ENCODE measurements around the gene TRPM4. TPM values are rescaled to one million over a fixed set of nuclear protein-coding genes. Genes with fewer than 3 reads are reported as not detected.

Gene TRPM4
- 4.2 TPM for polyA plus RNA-seq (2013, experiment 1 of 2)
- 4.4 TPM for polyA plus RNA-seq (2013, experiment 2 of 2)

DNA sequence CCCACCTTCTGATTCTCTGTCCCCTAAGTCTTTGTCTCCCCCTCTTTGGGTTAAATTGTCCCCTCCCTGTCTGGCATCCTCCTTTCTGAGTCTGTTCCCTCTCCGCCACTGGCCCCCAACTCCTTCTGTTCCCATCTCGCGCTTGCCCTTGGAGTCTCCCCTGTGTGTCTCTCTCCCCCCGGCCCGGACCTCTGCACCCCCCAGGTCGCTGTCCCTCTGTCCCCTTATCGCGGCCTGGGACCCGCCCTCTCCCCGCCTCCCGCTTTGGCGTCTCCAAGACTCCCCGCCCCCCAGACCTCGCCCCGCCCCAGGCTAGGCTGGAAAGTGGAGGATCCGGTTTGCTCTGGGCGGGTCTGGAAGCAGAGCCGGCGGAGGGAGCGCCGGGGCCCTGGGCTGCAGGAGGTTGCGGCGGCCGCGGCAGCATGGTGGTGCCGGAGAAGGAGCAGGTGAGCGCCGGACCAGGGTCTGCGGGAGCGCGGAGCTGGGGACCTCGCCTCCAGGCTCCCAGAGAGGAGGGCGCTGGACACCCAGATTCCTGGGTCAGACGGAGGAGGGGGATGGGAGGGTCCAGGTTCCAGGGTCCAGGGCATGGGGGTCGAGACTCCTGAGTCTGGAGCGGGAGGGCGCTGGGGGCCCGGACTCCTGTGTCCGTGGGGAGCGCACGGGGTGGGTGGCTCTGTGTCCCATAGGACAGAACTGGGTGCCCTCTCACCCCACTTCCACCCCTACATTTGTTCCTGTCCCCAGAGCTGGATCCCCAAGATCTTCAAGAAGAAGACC is at the start of gene TRPM4:
TSS of gene TRPM4 (plus strand) at position 348 of the 780 bp plus-strand sequence. CDS start at position 423, 75 bp downstream.
- peak within 1 kb of the TSS; percentile 99 for H3K23ac ChIP-seq (ENCODE audit: low read depth, low read length, poor library complexity)
- H3K27ac ChIP-seq (replicated peaks; ENCODE audit: low read length) = no peak within 1 kb of the TSS
- WGBS, 2 donors (ENCODE audit: extremely low coverage in 2 of 2, insufficient read length in 2 of 2, insufficient replicate concordance in 1 of 2) = no CpG with 5 or more reads among the region's 41 CpGs
- peaks cover 0 to 15% (median 0%) of the 10 kb centered on the region in 3 experiments for H3K27me3 ChIP-seq (ENCODE audit: control insufficient read depth in 3 of 3, insufficient read depth in 3 of 3, low read depth in 1 of 3, low read length in 3 of 3)
- H3K18ac ChIP-seq (ENCODE audit: low read length) = peak within 1 kb of the TSS; percentile 97
- peak within 1 kb of the TSS; percentile 92 to 98 for H3K4me3 ChIP-seq (ENCODE audit: low read length in 2 of 2)
- H2BK15ac ChIP-seq (ENCODE audit: low read length) = peak within 1 kb of the TSS; percentile 84
- peaks cover 0 to 2% of the 10 kb centered on the region in 2 donors for H3K9me3 ChIP-seq (replicated peaks in 1 of 2; ENCODE audit: control insufficient read depth in 2 of 2, insufficient read depth in 1 of 2, low read depth in 1 of 2, low read length in 2 of 2)
- peak within 1 kb of the TSS; percentile 60 for H2AK5ac ChIP-seq (ENCODE audit: low read depth, low read length)
- H3K4ac ChIP-seq (ENCODE audit: low read length) = peak within 1 kb of the TSS; percentile 94
- H2BK12ac ChIP-seq (ENCODE audit: low read length) = no peak within 1 kb of the TSS
- peak within 1 kb of the TSS; percentile 78 for H3K4me2 ChIP-seq (ENCODE audit: insufficient read depth, low read length, poor library complexity, severe bottlenecking)
- H3K14ac ChIP-seq (ENCODE audit: low read length) = peak within 1 kb of the TSS; percentile 79
- H2AFZ ChIP-seq (ENCODE audit: low read length) = peak within 1 kb of the TSS; percentile 91
- no peak within 1 kb of the TSS for H4K91ac ChIP-seq (ENCODE audit: low read depth, low read length, poor library complexity)
- peak within 1 kb of the TSS; percentile 53 for H2BK5ac ChIP-seq (ENCODE audit: low read length)
- peaks cover 0 to 20% of the 10 kb centered on the region in 2 donors for H3K36me3 ChIP-seq (replicated peaks in 1 of 2; ENCODE audit: control insufficient read depth in 2 of 2, insufficient read depth in 2 of 2, low read length in 2 of 2)
- H3K9ac ChIP-seq (ENCODE audit: low read depth, low read length, poor library complexity) = peak within 1 kb of the TSS; percentile 94
- H3K4me1 ChIP-seq (ENCODE audit: control insufficient read depth in 2 of 2, insufficient read depth in 1 of 2, low read depth in 1 of 2, low read length in 2 of 2) = peaks cover 16 to 20% of the 10 kb centered on the region in 2 donors
- DNase-seq (ENCODE audit: low spot score) = peak; percentile 83
- peaks cover 2% of the 10 kb centered on the region for H3K79me1 ChIP-seq (ENCODE audit: low read depth, low read length)
- H4K8ac ChIP-seq (ENCODE audit: low read depth, low read length) = peak within 1 kb of the TSS; percentile 1
- peak within 1 kb of the TSS; percentile 72 for H2BK120ac ChIP-seq (ENCODE audit: low read depth, low read length)

DNA sequence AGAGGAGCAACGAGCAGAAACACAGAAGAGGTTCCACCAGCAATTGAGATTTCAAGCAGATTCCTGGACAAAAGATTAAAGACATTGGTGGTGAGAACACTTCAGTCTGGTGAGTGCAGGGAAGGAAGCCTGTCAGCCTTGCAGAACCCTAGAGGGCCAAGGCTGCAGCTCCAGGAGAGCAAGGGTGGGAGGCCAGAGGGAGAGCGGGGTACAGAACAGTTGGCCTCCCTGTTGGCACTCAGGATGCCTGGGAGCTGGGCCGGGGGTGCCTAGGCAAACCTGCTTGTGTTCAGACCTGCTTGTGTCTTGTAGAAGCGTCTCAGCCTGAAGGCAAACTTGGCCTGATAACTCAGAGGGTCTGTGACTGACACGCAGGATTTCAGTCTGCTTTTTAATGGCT is 48.5 kb upstream of the TRPM4 start:
- no peaks in the 10 kb centered on the region for H3K9me3 ChIP-seq (replicated peaks in 1 of 2; ENCODE audit: control insufficient read depth in 2 of 2, insufficient read depth in 1 of 2, low read depth in 1 of 2, low read length in 2 of 2)
- no peak overlapping the region for H2BK5ac ChIP-seq (ENCODE audit: low read length)
- H3K4ac ChIP-seq (ENCODE audit: low read length) = no peak overlapping the region
- H3K27ac ChIP-seq (replicated peaks; ENCODE audit: low read length) = no peak overlapping the region
- H3K18ac ChIP-seq (ENCODE audit: low read length) = no peak overlapping the region
- no peak for DNase-seq (ENCODE audit: low spot score)
- WGBS, 2 donors (ENCODE audit: extremely low coverage in 2 of 2, insufficient read length in 2 of 2, insufficient replicate concordance in 1 of 2) = no CpG with 5 or more reads among the region's 5 CpGs
- H2AFZ ChIP-seq (ENCODE audit: low read length) = no peak overlapping the region
- H3K14ac ChIP-seq (ENCODE audit: low read length) = no peak overlapping the region
- H3K4me1 ChIP-seq (ENCODE audit: control insufficient read depth in 2 of 2, insufficient read depth in 1 of 2, low read depth in 1 of 2, low read length in 2 of 2) = peaks cover 0 to 5% of the 10 kb centered on the region in 2 donors
- H4K8ac ChIP-seq (ENCODE audit: low read depth, low read length) = no peak overlapping the region
- H2BK12ac ChIP-seq (ENCODE audit: low read length) = no peak overlapping the region
- H3K36me3 ChIP-seq (replicated peaks in 1 of 2; ENCODE audit: control insufficient read depth in 2 of 2, insufficient read depth in 2 of 2, low read length in 2 of 2) = peaks cover 42 to 60% of the 10 kb centered on the region in 2 donors
- no peak overlapping the region for H3K4me2 ChIP-seq (ENCODE audit: insufficient read depth, low read length, poor library complexity, severe bottlenecking)
- H4K91ac ChIP-seq (ENCODE audit: low read depth, low read length, poor library complexity) = no peak overlapping the region
- peak overlapping the region; percentile 12 for H3K9ac ChIP-seq (ENCODE audit: low read depth, low read length, poor library complexity)
- no peak overlapping the region for H3K23ac ChIP-seq (ENCODE audit: low read depth, low read length, poor library complexity)
- no peak overlapping the region for H2BK120ac ChIP-seq (ENCODE audit: low read depth, low read length)
- no peak overlapping the region for H2AK5ac ChIP-seq (ENCODE audit: low read depth, low read length)
- peaks cover 0 to 2% (median 0%) of the 10 kb centered on the region in 3 experiments for H3K27me3 ChIP-seq (ENCODE audit: control insufficient read depth in 3 of 3, insufficient read depth in 3 of 3, low read depth in 1 of 3, low read length in 3 of 3)
- peaks cover 7% of the 10 kb centered on the region for H3K79me1 ChIP-seq (ENCODE audit: low read depth, low read length)
- H2BK15ac ChIP-seq (ENCODE audit: low read length) = no peak overlapping the region
- H3K4me3 ChIP-seq (ENCODE audit: low read length in 2 of 2) = no peak overlapping the region

GRCh38 chr19:49109569-49110233 is 47.9 kb upstream of the TRPM4 start:
- H3K79me1 ChIP-seq (ENCODE audit: low read depth, low read length) = peaks cover 7% of the 10 kb centered on the region
- H2BK5ac ChIP-seq (ENCODE audit: low read length) = no peak overlapping the region
- no peak overlapping the region for H3K18ac ChIP-seq (ENCODE audit: low read length)
- H4K91ac ChIP-seq (ENCODE audit: low read depth, low read length, poor library complexity) = no peak overlapping the region
- H3K9me3 ChIP-seq (replicated peaks in 1 of 2; ENCODE audit: control insufficient read depth in 2 of 2, insufficient read depth in 1 of 2, low read depth in 1 of 2, low read length in 2 of 2) = no peaks in the 10 kb centered on the region
- no peak overlapping the region for H3K4me3 ChIP-seq (ENCODE audit: low read length in 2 of 2)
- peaks cover 2 to 5% of the 10 kb centered on the region in 2 donors for H3K4me1 ChIP-seq (ENCODE audit: control insufficient read depth in 2 of 2, insufficient read depth in 1 of 2, low read depth in 1 of 2, low read length in 2 of 2)
- no peak overlapping the region for H3K14ac ChIP-seq (ENCODE audit: low read length)
- H3K9ac ChIP-seq (ENCODE audit: low read depth, low read length, poor library complexity) = no peak overlapping the region
- WGBS, 2 donors (ENCODE audit: extremely low coverage in 2 of 2, insufficient read length in 2 of 2, insufficient replicate concordance in 1 of 2) = no CpG with 5 or more reads among the region's 8 CpGs
- H3K27ac ChIP-seq (replicated peaks; ENCODE audit: low read length) = no peak overlapping the region
- H3K4me2 ChIP-seq (ENCODE audit: insufficient read depth, low read length, poor library complexity, severe bottlenecking) = no peak overlapping the region
- H3K27me3 ChIP-seq (ENCODE audit: control insufficient read depth in 3 of 3, insufficient read depth in 3 of 3, low read depth in 1 of 3, low read length in 3 of 3) = peaks cover 0 to 2% (median 0%) of the 10 kb centered on the region in 3 experiments
- no peak overlapping the region for H2AFZ ChIP-seq (ENCODE audit: low read length)
- H3K4ac ChIP-seq (ENCODE audit: low read length) = no peak overlapping the region
- H3K23ac ChIP-seq (ENCODE audit: low read depth, low read length, poor library complexity) = no peak overlapping the region
- H3K36me3 ChIP-seq (replicated peaks in 1 of 2; ENCODE audit: control insufficient read depth in 2 of 2, insufficient read depth in 2 of 2, low read length in 2 of 2) = peaks cover 41 to 53% of the 10 kb centered on the region in 2 donors
- no peak overlapping the region for H2BK12ac ChIP-seq (ENCODE audit: low read length)
- H2BK120ac ChIP-seq (ENCODE audit: low read depth, low read length) = no peak overlapping the region
- H2AK5ac ChIP-seq (ENCODE audit: low read depth, low read length) = no peak overlapping the region
- H4K8ac ChIP-seq (ENCODE audit: low read depth, low read length) = no peak overlapping the region
- no peak for DNase-seq (ENCODE audit: low spot score)
- H2BK15ac ChIP-seq (ENCODE audit: low read length) = no peak overlapping the region

GRCh38 chr19:49110567-49110966 is 47.0 kb upstream of the TRPM4 start:
- H4K8ac ChIP-seq (ENCODE audit: low read depth, low read length) = no peak overlapping the region
- H3K36me3 ChIP-seq (replicated peaks in 1 of 2; ENCODE audit: control insufficient read depth in 2 of 2, insufficient read depth in 2 of 2, low read length in 2 of 2) = peaks cover 35 to 45% of the 10 kb centered on the region in 2 donors
- H3K14ac ChIP-seq (ENCODE audit: low read length) = no peak overlapping the region
- DNase-seq (ENCODE audit: low spot score) = no peak
- peaks cover 0 to 2% (median 0%) of the 10 kb centered on the region in 3 experiments for H3K27me3 ChIP-seq (ENCODE audit: control insufficient read depth in 3 of 3, insufficient read depth in 3 of 3, low read depth in 1 of 3, low read length in 3 of 3)
- H2BK12ac ChIP-seq (ENCODE audit: low read length) = no peak overlapping the region
- H3K18ac ChIP-seq (ENCODE audit: low read length) = no peak overlapping the region
- no peak overlapping the region for H2AK5ac ChIP-seq (ENCODE audit: low read depth, low read length)
- no CpG with 5 or more reads among the region's 3 CpGs for WGBS, 2 donors (ENCODE audit: extremely low coverage in 2 of 2, insufficient read length in 2 of 2, insufficient replicate concordance in 1 of 2)
- H3K27ac ChIP-seq (replicated peaks; ENCODE audit: low read length) = no peak overlapping the region
- no peak overlapping the region for H2BK5ac ChIP-seq (ENCODE audit: low read length)
- H3K79me1 ChIP-seq (ENCODE audit: low read depth, low read length) = peaks cover 7% of the 10 kb centered on the region
- H3K4me2 ChIP-seq (ENCODE audit: insufficient read depth, low read length, poor library complexity, severe bottlenecking) = no peak overlapping the region
- no peak overlapping the region for H3K9ac ChIP-seq (ENCODE audit: low read depth, low read length, poor library complexity)
- H3K9me3 ChIP-seq (replicated peaks in 1 of 2; ENCODE audit: control insufficient read depth in 2 of 2, insufficient read depth in 1 of 2, low read depth in 1 of 2, low read length in 2 of 2) = no peaks in the 10 kb centered on the region
- H2BK120ac ChIP-seq (ENCODE audit: low read depth, low read length) = no peak overlapping the region
- H2AFZ ChIP-seq (ENCODE audit: low read length) = no peak overlapping the region
- no peak overlapping the region for H3K23ac ChIP-seq (ENCODE audit: low read depth, low read length, poor library complexity)
- H4K91ac ChIP-seq (ENCODE audit: low read depth, low read length, poor library complexity) = no peak overlapping the region
- peaks cover 7% of the 10 kb centered on the region in 2 donors for H3K4me1 ChIP-seq (ENCODE audit: control insufficient read depth in 2 of 2, insufficient read depth in 1 of 2, low read depth in 1 of 2, low read length in 2 of 2)
- no peak overlapping the region for H2BK15ac ChIP-seq (ENCODE audit: low read length)
- H3K4ac ChIP-seq (ENCODE audit: low read length) = no peak overlapping the region
- H3K4me3 ChIP-seq (ENCODE audit: low read length in 2 of 2) = no peak overlapping the region
